Aortic smooth muscle cell (primary cell): ENCODE data around the gene HCFC1R1. TPM values are rescaled to one million over a fixed set of nuclear protein-coding genes. Genes with fewer than 3 reads are reported as not detected.

ENCODE experiments used
- total RNA-seq: library from RNA; depleted of rRNA; stranded (reverse); fragments of >200 nt; gene quantifications from 2 replicates; pipeline ENCODE4 v1.2.3, GENCODE V29; 2014

The HCFC1R1 gene, protein sequence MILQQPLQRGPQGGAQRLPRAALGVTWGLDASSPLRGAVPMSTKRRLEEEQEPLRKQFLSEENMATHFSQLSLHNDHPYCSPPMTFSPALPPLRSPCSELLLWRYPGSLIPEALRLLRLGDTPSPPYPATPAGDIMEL
- total RNA-seq: 17.0 and 27.1 TPM in 2 replicates

DNA sequence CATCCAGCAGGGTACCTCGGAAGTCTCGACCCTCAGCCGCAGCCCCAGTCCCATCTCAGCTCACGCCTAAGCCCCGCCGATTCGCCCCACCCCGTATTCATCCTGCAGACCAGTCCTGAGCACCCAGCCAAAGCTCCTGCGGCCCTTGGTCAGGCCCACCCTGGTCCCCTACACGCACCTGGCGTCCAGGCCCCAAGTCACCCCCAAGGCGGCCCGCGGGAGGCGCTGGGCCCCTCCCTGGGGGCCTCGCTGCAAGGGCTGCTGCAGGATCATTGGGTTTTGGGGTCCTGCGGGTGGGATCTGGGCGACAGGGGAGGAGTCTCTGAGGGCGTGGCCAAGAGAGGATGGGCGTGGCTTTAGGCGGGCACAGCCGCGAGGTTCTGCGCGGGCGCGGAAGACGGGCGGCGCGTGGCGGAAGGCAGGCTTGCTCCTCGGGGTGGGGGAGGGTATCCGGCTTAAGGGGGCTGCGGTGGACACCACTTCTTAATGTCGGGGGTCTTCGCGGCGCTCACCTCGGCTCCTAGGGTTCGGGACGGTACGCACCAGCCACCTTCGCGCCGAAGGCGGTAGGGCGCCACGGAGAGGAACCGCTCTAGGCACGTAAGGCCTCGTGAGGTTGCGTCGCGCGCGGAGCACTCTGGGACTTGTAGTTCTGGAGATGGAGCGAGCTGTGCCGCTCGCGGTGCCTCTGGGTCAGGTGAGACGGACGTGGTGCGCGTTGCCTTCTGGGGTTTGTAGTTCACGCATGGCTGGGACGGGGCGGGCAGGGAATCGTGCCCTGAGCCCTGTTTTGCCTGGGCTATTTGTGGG lies at the start of gene HCFC1R1, which contains the start of gene THOC6:
HCFC1R1 (minus strand) TSS at position 274 of the 810 bp plus-strand sequence; CDS start at position 273, 1 bp downstream.
THOC6 (plus strand) TSS at position 367 of the 810 bp plus-strand sequence; CDS start at position 659, 292 bp downstream.

DNA sequence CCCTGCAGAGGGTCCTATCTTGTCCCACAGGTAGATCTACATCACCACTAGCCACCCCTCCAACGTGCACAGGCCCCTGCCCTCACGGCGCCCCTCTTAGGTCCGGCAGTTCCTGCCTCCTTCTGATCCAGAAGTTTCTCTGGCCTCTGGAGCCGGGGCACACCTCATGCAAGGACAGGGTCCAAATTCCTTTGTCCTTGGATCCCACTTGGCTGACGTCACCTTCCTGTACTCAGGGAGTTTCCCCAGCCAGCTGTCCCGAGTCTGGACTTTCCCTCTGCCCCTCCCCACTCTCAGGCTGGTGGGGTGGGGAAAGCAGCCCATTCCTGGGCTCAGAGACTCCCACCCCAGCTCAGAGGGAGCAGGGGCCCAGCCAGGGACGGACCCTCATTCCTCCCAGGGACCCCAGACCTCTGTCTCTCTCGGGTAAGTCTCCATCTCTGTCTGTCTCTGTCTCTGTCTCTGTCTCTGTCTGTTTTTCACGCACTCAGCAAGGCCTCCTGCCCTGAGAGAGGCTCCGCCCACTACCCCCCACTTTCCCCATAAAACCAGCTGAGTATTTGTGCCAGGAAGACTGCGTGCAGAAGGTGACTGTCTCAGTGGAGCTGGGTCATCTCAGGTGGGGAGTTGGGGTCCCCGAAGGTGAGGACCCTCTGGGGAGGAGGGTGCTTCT lies 41.5 kb upstream of the HCFC1R1 start, which contains the start of gene IL32:
IL32 (plus strand) TSS at position 572 of the 673 bp plus-strand sequence. CDS start 172 bp downstream, outside the sequence.

DNA sequence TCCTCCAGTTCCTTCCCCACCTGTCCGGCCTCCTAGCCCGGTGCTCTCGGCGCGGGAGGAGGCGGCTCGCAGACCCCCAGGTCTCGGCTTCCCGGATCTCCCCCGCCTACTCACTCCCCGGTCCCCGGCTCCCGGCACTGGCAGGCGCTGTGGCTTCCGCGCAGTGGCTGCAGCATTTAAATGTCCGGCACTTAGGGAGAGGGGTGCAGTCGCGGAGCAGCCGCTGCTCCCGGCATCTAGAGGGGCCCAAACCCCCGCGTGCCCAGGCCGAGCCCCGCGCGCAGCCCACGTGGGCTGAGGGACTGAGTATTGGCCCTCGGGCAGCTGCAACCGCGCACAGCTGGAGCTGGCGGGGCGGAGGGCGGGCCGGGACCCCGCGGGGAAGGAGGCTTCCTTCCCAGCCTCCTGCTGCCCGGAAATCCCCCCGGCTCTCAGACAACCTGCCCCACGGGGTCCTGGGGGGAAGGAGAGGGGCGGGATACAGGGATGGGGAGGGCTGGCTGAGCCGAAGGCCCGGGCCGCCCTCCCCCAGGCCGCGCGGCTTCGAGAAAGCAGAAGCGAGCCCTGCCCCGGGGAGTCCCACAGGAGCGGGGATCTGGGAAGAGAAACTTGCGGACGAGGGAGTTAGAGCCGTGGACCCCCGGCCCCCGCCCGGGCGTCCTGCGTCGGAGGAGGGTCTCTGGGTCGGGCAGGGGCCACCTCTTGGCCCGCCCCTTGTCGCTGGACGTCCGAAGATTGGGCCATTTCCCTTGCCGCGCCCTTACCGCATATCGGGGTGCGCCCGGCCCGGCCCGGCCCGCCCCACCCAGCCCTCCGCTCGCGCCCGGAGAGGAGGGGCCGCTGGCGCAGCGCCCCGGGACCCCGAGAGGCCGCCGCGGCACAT lies 22.3 kb upstream of the HCFC1R1 start, which contains the start of gene MMP25:
MMP25 (plus strand) TSS at position 804 of the 883 bp plus-strand sequence. CDS start 357 bp downstream, outside the sequence.

DNA sequence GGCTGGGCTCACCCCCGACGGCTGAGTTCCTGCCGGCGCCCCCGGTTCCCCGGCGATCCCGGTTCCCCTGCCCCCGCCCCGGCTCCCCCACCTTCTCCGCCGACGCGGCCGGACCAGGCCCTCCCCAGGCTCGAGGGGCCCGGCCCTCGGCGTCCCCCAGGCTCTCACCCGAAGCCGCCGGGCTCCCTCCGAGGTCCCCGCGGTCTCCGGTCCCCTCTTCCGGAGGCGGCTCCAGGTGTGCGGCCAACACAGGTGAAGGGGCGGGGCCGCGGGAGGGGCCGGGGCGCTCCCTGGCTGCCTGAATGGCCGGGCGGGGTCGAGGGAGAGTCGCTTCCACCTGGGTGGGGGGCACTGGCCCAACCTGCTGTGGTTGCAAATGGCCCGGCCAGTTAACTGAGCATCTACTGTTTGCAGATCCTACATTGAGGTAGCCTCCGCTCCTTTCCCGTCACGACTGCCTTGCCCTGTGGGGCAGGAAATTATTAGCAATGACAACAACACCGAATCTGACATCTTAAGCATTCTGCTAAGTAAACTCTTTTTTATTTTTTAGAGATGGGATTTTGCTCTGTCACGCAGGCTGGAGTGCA lies 13.1 kb upstream of the HCFC1R1 start, which contains the start of gene BICDL2:
BICDL2 (minus strand) TSS at position 219 of the 590 bp plus-strand sequence. CDS start 1,448 bp downstream, outside the sequence.

DNA sequence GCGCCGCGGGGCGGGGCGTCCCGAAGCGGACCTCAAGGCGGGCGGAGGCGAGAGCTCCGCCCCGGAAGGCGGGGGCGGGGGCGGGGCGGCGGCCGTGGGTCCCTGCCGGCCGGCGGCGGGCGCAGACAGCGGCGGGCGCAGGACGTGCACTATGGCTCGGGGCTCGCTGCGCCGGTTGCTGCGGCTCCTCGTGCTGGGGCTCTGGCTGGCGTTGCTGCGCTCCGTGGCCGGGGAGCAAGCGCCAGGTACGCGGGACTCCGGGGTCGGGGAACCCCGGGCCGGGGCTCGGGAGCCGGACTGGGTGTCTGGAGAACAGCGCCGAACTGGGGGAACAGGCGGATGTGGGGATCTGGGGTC lies 3.5 kb downstream of the HCFC1R1 start, which contains the start of gene TNFRSF12A:
TNFRSF12A (plus strand) TSS at position 122 of the 357 bp plus-strand sequence; CDS start at position 152, 30 bp downstream.

DNA sequence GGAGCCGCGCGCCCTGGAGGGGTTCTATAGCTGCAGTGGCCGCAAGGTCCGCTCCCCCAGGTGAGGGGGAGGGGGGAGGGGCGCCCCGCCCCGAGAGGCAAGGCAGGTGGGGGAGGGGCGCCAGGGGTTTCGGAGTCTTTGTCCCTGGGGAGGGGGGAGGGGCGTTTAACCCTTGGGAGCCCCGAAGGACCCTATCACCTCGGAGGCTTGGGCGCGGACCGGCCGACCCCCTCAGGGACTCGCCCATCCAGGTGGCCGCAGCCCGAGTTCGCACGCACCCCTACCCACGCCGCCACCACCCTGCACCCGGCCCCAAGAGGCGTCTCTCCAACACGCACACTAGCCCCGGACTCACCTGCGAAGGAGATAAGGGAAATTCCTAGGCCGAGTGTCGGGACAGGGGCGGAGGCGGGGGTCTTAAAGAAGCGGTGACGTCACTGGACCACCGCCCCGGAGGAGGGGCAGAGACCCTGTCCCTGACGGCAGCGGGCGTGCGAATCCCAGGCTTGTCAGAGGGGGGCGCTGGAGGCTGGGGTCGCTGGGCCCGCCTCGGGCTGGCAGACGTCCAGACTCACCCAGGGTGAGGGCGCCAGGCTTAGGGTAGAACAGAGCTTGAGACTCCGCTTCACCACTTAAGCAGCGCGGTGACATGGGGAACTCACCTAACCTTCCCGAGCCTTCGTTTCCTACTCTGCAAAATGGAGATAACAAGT lies 5.8 kb downstream of the HCFC1R1 start, which contains the start of gene CLDN6:
CLDN6 (minus strand) TSS at position 390 of the 713 bp plus-strand sequence. CDS start 2,162 bp downstream, outside the sequence.

DNA sequence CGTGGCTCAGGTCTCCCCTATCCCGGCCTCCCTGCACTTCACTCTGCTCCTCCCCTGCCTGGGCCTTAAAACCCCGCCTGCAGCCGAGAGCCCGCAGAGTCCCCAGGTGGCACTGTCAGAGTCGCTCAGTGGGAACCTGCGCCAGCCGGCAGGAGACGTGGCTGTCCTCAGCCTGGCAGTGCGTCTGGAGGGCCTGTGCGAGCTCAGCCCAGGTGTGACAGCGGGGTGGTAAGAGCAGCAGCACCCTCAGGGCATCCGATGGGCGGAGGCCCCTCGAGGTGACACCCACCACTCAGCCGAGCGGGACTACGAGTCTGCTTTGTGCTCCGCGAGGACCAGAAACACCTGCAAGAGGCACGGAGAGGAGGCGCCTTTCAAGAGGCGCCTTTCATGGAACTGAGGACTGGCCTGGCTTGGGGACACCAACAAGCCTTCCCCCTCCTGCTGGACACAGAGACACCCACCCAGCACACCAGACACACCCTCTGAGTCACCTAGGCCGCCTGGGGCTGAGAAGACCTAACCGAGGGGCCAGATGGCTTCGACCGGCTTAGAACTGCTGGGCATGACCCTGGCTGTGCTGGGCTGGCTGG lies 10.8 kb downstream of the HCFC1R1 start, which contains the start of gene CLDN9:
CLDN9 (plus strand) TSS at position 96 of the 593 bp plus-strand sequence; CDS start at position 536, 440 bp downstream.

DNA sequence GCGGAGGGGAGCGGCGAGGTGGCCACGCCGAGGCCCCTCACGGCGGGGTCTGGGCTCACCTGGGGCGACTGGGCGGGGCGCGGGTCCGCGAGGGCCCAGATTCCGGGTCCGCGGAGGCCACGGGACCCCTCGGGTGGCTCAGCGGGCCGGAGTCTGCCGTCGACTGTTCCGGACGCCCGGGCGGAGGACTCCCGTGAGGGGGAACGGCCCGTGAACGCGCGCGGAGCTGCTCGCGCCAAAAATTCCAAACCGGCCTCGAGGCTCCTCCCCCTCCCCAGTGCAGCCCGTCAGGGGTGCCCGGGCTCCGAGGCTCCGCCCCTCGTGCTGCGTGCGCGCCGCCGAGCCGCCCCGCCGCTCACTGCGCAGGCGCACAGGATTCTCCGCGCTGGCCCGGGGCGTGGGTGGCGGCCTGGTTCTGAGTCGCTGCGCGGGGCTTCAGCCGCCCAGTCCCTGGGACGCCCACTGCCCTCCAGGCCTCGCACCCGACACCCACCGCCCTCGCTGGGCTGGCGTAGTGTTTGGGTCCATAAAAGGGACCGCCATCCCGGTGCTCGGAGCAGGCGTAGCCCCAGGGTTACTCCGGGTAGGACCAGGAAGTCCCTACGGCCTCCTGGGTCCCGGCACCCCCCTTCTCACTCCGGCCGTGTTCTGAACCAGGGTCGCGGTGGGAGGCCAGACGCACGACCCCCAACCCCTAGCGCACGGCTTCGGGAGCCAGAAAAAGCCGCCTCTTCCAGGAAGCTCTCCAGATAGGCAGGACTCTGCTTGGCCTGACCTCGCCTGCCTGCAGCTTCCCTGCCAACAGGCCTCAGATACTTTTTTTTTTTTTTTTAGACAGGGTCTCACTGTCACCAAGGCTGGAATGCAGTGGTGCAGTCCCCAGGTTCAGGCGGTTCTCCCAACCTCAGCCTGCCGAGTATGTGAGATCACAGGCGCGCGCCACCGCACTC lies 43.2 kb downstream of the HCFC1R1 start, which contains the start of gene PKMYT1:
PKMYT1 (minus strand) TSS at position 220 of the 950 bp plus-strand sequence. CDS start 789 bp downstream, outside the sequence.

Other genes with a start within 250 kb of the HCFC1R1 start
- gene ELOB, start 246.7 kb downstream of the HCFC1R1 start, total RNA-seq: 355 and 449 TPM in 2 replicates
- not detected in 2 replicates for gene PRSS33, start 236.4 kb downstream of the HCFC1R1 start, total RNA-seq
- gene PRSS41, start 225.5 kb downstream of the HCFC1R1 start, total RNA-seq: not detected in 2 replicates
- not detected in 2 replicates for gene PRSS21, start 206.7 kb downstream of the HCFC1R1 start, total RNA-seq
- gene ZG16B, start 193.6 kb downstream of the HCFC1R1 start, total RNA-seq: 0.25 and 3.7 TPM in 2 replicates
- not detected in 2 replicates for gene PRSS22, start 165.8 kb downstream of the HCFC1R1 start, total RNA-seq
- 56.6 and 63.1 TPM in 2 replicates for gene FLYWCH2, start 140.7 kb downstream of the HCFC1R1 start, total RNA-seq
- 35.6 and 38.4 TPM in 2 replicates for gene FLYWCH1, start 112.0 kb downstream of the HCFC1R1 start, total RNA-seq
- gene KREMEN2, start 59.7 kb downstream of the HCFC1R1 start, total RNA-seq: not detected in 2 replicates
- gene PAQR4, start 54.6 kb downstream of the HCFC1R1 start, total RNA-seq: 6.5 and 12.6 TPM in 2 replicates
- 3.4 and 5.9 TPM in 2 replicates for gene PKMYT1, start 43.5 kb downstream of the HCFC1R1 start, total RNA-seq
- gene CLDN9, start 11.0 kb downstream of the HCFC1R1 start, total RNA-seq: not detected in 2 replicates
- not detected in 2 replicates for gene CLDN6, start 5.8 kb downstream of the HCFC1R1 start, total RNA-seq
- 265 and 335 TPM in 2 replicates for gene TNFRSF12A, start 3.6 kb downstream of the HCFC1R1 start, total RNA-seq
- gene THOC6, start 93 bp upstream of the HCFC1R1 start, total RNA-seq: 14.1 and 15.0 TPM in 2 replicates
- gene BICDL2, start 13.0 kb upstream of the HCFC1R1 start, total RNA-seq: 0.13 TPM in 1 of 2 replicates, not detected in the other
- not detected in 2 replicates for gene MMP25, start 22.6 kb upstream of the HCFC1R1 start, total RNA-seq
- gene IL32, start 41.7 kb upstream of the HCFC1R1 start, total RNA-seq: 3.4 and 4.4 TPM in 2 replicates
- gene ZSCAN10, start 75.4 kb upstream of the HCFC1R1 start, total RNA-seq: not detected in 2 replicates
- 12.6 and 13.6 TPM in 2 replicates for gene ZNF205, start 88.6 kb upstream of the HCFC1R1 start, total RNA-seq
- 3.2 and 5.7 TPM in 2 replicates for gene ZNF213, start 111.1 kb upstream of the HCFC1R1 start, total RNA-seq
- not detected in 2 replicates for gene OR1F1, start 164.3 kb upstream of the HCFC1R1 start, total RNA-seq
- gene ZNF200, start 211.2 kb upstream of the HCFC1R1 start, total RNA-seq: 6.5 and 8.5 TPM in 2 replicates
- under 0.01 and 0.13 TPM in 2 replicates for gene MEFV, start 232.7 kb upstream of the HCFC1R1 start, total RNA-seq